Fibroblast of gingiva (primary cell): ENCODE results near the gene ADPRM.
A peak's percentile ranks its signal among the peaks of the same experiment; 100 is the strongest.

Source experiments
- DNase-seq: peaks from one replicate; pipeline ENCODE4 v3.0.0-alpha.2; 2011; ENCODE audit warnings: low read depth

The ADPRM gene

DNA sequence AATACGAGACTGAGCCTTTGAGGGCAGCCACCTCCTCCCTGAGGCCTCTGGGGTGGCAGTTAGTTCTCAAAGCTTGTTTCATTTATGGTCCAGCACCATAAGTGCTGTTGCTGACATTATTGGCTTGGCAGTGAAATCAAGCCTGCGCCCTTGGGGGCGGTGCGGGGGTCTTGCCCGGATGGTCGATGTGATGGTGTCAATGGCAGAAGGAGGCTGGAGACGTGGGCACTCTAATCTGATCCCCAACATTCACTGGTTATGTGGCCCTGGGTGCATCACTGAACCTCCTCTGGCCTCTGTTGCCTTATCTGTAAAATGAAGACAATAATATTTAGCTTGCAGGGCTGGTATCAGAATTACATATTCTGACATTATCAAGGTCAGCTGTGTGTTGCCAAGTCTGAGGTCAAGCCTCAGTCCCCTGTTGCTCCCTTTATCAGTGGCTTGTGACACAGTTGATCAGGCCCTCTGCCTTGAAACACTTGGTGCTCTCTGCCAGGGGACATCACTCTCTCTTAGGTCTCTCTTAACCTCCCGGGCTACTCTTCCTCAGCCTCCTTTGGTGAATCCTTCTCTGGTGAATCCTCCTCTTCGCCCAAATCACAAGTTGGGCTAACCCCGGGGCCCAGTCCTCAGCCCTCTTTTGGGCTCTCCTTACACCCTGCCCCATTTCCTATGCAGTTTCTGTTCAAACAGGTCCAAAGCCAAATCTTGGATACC, 44.2 kb downstream of the ADPRM start:
- DNase-seq: no peak

DNA sequence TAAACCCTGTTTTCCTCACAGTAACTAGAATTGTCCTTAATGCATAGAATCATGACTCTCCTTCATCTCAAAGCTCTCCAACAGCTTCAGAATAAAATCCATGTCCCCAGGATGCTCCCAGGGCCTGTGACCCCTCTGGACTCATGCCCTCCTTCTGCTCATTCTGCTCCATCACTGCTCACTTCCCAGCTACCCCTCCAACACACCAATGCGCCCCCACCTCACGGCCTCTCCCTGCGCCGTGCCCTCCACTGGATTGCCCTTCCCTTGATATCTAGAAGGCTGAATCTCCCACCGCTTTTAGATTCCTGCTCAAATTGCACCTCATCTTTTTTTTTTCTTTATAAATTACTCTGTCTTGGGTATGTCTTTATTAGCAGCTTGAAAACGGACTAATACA, 45.0 kb downstream of the ADPRM start:
- DNase-seq: no peak

- DNase-seq: peak; percentile 78
Observed at GRCh38 chr17:10743316-10744009, 46.1 kb downstream of the ADPRM start.

GRCh38 chr17:10744501-10745000, 47.2 kb downstream of the ADPRM start:
- no peak for DNase-seq

DNA sequence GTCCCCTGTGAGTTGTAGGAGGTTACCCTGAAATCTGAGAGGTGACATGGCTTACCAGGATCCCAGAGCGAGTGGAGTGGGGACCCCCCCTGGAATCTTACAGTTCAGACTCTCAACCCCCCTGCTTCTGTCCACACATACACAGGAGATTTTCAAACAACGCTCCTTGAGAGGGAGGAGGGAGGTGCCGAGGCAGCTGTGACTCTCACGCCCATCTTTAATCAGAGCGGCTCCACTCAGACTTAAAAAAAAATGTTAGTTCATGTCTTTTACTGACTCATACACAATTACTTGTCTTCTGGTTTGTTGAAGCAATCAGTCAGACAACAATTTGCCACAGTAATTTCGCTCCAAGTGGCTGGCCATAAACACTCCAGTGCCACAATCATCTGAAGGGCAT, 47.8 kb downstream of the ADPRM start:
- DNase-seq: peak; percentile 49

DNA sequence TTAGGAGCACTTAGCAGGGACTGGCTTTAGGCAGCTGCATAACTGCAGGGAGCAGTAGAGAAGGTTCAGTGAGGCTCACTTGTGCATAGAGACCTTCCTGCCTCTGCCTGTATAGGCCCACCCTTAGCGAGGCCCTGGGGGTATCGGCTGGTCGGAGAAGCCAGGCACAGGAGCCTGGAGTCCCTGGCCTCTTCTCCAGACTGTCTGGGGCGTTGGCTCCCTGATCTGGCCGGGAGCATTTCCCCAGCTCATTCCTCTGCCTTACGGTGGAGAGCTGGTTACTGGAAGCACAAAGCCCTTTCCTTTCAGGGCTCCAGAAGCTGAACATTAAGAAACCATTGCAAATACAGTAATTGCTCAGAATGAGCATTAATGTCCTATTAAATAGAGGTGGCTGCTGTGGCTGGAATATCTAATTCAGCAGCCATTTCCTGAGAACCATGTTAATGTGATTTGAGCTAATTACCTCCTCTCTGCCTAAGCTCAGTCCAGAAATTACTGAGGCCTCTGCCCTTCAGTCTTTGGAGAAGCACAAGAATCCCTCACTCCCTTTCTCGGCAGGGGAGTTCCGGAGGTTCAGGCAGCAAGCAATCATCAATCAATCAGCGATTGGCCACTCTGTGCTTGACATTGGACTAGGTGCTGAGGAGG, 51.3 kb downstream of the ADPRM start:
- no peak for DNase-seq

DNA sequence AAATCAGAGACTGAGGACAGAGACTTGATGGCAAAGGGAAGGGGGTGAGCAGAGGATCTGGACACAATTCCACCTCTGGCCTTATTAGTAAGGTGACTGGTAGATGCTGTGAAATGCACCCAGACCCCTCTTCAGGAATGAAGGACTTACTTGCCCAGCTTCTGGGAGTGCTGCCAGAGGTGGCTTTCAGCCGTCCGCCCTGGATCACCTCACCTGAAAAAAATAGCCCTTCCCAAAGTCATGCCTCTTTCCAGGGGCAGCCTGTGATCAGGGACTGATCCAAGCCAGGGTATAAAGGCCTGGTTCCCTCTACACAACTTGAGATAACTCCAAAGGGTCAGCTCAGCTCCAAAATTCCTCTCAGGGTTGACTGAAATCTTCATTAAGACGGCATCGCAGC, 52.8 kb downstream of the ADPRM start:
- no peak for DNase-seq

GRCh38 chr17:10751563-10751962, 54.2 kb downstream of the ADPRM start:
- no peak for DNase-seq

DNA sequence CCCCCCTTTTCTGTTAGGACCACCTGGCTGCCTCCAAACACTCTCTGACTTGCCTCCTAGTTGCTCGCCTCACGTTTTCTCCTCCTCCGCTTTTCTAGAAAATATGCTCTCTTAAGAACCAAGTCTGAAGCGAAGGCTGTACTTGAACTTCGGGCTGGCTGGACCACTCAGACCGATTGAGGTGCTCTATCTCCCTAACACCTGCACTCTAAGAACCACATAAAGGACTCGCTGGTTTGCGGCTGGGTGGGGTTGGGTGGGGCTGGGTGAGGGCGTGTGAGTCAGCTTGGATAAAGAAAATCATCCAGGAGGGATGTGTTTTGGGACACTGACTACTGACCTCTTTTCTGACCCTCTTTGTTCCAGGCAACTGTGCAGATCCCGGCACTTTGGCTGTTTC, 55.3 kb downstream of the ADPRM start:
- DNase-seq: no peak

- no peak for DNase-seq
Observed at GRCh38 chr17:10754109-10754508, 56.7 kb downstream of the ADPRM start.

DNA sequence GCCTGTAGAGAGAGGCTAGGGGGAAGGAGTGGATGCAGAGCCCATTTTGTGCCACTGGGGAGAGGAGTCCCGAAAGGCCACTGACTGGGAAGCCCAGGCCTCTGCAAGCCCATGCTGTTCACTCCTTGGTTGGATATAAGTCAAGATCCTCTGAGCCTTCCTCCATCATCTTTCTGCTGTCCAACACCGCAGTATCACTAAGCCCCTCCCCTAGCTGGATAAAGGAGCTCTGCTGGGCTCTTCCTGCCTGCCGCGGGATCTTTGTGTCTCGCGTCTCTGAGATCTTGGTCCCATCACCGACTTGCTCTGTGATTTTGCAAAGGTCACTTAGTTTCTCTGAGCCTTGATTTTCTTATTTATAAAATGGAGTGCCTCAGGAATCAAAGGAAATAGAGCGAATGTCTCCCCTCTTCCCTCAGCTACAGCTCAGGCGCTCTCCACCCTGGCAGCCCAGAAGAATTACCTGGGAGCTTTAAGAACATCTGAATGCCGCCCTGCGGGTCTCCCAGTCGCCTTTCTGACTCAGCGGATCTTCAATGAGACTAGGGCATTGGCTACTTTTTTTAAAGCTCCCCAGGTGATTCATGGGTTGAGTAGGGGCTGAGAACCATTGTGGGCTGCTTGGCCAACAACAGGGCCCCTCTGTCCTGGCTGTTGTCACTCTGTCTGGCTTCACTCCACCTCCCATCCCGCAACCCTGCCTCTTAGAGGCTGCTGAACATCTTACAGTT, 57.6 kb downstream of the ADPRM start:
- DNase-seq: no peak

- no peak for DNase-seq
Observed at GRCh38 chr17:10755592-10756127, 58.3 kb downstream of the ADPRM start.

DNA sequence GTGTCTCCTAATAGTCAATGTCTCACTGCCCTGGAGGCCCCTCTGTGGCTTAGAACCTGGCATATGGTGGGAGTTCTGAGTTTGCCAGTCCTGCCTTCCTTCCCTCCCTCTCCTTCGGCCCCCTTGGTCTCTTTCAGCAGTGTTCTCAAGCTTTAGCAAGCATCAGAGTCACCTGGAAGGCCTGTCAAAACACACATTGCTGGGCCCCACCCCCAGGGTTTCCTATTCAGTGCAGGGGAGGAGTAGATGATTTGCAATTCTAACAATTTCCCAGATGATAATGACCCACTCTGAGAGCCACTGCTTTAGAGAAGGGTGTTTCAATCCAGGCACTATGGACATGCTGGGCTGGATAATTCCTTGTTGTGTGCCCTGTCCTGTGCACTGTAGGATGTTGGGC, 58.8 kb downstream of the ADPRM start:
- DNase-seq: no peak

DNA sequence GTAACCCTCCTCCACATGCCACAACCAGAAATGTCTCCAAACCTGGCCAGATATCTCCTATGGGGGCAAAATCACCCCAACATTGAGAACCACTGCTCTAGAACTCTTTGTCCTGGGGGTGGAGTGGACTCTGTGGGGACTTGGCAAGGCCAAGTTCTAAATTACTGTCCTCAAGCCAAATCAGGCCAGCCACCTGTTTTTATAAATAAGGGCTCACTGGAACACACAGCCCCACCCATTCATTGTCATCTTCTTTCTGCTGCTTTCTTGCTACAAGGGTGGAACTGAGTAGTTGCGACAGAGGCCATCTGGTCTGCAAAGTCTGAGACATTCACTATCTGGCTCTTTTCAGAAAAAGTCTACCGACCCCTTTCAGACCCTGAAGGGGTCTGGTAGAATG, 59.2 kb downstream of the ADPRM start:
- DNase-seq: no peak

DNA sequence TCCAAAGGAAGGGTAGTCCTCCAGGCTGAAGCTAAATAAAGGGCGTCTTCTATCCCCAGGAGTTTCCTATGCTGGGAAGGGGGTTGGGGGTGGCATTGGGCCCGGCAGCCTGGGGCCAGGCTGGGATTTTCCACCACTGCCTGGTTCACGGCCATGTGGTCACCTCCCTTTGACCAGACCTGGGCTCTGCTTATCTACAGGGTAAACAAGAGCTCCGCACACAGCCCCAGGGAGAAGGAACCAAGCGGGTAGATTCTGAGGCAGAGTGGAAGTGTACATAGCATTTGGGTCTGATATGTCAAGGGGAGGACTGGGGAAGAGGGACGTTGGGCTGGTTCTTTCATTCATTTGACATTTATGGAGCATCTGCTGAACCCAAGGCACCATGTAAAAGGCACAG, 59.7 kb downstream of the ADPRM start:
- no peak for DNase-seq

DNA sequence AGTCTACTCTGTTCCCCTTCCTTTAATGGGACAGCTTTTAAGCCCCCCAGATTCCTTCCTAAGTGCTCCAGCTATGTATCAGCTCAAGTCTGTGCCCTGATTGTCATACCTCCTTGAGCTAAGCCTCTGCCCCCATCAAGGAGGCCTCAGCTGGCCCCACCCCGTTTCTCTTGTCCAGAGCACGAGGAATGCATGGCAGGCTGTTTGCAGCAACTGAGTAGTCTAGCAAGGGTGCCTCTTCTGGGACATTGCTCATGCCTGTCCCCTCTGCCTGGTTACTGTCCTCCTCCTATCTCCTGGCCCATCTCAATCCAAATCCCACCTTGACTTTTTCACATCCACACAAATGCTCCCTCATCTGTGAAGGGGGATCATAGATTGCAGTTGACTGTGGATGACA, 60.3 kb downstream of the ADPRM start:
- no peak for DNase-seq

- DNase-seq: no peak
Observed at GRCh38 chr17:10758062-10758461, 60.7 kb downstream of the ADPRM start.
